Midbrain (tissue), 1 donor: ENCODE measurements around the gene HMGCS2.

Source experiments
- DNase-seq: peaks from one replicate; lab custom pipeline; 2025; lab: John Stamatoyannopoulos, UW

The HMGCS2 gene

GRCh38 chr1:119768778-119769177 lies at the start of gene HMGCS2:
Gene HMGCS2 (minus strand): TSS chr1:119768905. CDS start chr1:119768844, 61 bp downstream.
- no peak for DNase-seq

DNA sequence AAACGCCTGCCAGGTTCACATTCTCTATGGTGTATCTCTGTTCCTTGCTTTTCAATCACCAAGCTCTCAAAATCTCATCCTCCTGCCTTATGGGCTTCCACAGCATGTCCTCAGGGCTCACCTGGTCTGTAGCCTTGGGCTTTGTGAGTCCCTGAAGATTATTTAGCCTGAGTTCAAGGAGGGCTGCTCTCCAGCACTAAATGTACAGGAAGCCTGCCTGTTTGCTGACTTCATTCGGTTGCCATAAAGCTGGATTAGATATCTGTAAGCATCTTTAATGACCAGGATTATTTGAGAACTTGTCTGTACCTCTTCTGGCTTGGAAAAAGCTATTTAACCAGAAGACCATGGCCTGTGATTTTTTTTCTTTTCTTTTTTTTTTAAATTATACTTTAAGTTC lies 49.5 kb upstream of the HMGCS2 start:
- DNase-seq = no peak

DNA sequence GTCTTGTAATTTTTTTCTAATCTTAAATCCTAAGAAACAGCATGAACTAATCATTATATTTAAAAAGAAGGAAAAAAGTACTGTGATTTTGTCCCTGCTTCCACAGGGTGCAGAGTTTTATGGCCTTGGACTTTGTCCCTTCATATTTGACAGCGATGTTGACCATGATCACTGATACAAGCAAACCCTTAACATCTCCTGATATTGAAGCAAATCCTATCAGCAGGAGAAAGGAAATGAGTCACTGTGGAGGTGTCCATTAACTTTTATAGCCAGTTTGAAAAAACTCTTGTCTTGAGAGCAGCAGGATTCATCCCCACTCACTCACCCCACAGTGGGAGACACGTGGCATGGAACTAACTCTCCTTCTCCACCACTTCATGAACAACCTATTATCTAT lies 47.7 kb upstream of the HMGCS2 start:
- no peak for DNase-seq

- no peak for DNase-seq
Measured at GRCh38 chr1:119815928-119816327, 47.2 kb upstream of the HMGCS2 start.

DNA sequence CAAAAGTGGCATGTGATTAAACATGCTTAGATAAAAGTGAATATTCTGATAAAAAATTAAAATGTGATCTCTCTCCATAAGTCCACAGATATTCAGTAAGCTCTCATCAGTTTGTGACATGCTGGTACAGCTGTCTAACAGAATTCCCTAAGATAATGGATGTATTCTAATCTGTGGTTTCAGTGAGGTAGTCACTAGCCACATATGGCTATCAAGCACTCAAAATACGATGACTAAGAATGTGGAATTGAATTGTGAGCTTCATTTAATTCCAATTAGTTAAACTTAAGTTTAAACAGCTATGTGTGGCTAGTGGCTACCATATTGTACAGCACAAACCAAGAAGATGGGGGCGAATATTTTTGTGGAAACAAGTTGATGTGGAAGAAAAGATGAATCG lies 46.7 kb upstream of the HMGCS2 start:
- no peak for DNase-seq

GRCh38 chr1:119814288-119814687 lies 45.6 kb upstream of the HMGCS2 start:
- DNase-seq = no peak

DNA sequence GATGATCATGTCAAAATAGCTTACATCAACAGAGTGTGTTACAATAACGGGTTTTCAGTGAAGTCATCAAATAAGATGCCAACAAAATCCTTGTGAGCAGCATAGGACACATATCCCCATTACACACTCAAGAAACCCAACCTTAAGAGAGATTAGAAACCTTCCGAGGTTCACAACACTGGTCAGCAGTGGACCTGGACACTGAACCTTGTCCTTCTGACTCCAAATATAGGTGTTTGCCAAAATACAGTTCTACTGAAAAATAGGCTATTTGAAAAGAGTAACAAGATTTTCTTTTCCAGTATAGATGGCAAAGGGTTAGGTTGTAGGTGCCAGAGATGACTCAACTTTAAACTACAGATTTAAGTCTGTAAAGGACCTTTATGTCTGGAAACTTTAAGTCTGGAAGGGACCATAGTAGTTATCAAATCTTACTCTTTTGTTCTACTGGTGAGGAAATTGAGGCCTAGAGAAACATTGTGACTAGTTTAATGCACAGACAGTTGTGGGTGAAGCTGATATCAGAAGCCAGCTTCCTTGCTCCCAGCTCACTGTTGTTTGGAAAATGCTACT lies 43.4 kb upstream of the HMGCS2 start:
- no peak for DNase-seq

GRCh38 chr1:119811387-119811786 lies 42.7 kb upstream of the HMGCS2 start, which contains the start of gene REG4:
Gene REG4 (minus strand): TSS chr1:119811460. CDS start chr1:119808769, 2,691 bp downstream.
- DNase-seq = no peak

DNA sequence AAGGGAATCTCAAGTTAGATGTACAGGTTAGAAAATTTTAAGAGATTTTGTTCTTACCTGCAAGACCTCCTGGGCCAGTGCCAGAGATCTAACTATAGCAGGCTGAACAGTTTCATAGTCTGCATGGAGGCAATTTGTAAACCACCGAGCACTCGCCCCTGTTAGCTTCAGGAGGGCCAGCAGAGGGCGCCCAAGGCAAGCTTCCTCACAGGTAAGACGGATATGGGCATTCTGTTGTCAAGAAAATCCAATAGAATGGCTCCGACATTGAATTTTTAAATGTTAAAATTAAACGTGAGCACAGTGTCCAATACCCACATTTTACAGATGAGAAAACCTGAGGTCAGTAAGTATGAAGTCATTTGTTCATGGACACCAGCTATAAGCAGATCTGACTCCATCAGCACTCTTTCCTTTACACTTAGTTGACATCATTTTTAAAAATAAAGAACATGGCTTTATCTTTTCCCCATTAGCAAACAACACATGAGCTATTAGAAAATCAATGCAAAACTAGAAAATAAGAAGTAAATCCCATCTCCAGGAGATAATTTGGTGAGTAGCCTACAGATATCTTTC lies 40.4 kb upstream of the HMGCS2 start:
- DNase-seq = peak; percentile 78

DNA sequence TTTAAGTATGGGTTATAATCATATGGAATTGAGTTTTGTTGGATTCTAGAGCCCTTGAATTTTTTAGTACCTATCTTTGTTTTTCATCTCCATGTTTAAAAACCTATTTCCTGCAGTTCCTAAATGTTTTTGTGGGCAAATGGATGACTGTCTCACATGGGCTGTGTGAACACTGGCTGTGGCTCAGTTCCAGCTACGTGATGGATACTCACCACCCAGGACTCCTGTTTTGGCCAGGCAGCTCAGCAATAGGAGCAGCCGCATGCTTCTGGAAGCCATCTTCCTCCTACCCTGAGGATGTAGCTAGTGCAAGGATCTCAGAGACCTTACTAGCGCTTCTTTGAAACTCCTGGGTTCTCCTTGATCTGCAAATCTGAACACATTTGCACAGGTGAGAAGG lies 39.8 kb upstream of the HMGCS2 start:
- DNase-seq = no peak

- no peak for DNase-seq
Measured at GRCh38 chr1:119806489-119806888, 37.8 kb upstream of the HMGCS2 start.

- DNase-seq = no peak
Measured at GRCh38 chr1:119805746-119806145, 37.0 kb upstream of the HMGCS2 start.

GRCh38 chr1:119805247-119805646 lies 36.5 kb upstream of the HMGCS2 start:
- no peak for DNase-seq

GRCh38 chr1:119799599-119800177 lies 31.0 kb upstream of the HMGCS2 start:
- no peak for DNase-seq

DNA sequence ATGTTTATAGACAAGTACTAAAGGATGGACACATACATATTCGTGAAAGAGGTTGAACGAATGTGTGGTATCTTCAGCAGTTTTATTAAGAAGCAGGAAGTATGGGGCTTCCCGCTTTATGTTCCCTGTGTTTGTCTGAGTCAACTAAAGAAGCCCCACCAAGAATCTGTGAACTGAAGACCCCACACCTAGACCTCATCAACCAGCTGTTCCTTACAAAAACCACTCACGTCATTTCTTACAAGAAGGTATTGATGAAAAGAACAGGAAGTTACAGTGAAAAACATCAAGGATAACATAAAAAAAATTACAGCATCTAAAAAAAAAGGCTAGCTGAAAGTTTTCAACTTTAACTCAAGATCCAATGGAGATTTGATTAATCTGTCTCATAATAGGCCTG lies 30.3 kb upstream of the HMGCS2 start:
- DNase-seq = no peak

GRCh38 chr1:119797606-119798005 lies 28.9 kb upstream of the HMGCS2 start:
- no peak for DNase-seq

GRCh38 chr1:119797162-119797561 lies 28.5 kb upstream of the HMGCS2 start:
- DNase-seq = no peak

GRCh38 chr1:119795261-119796200 lies 26.8 kb upstream of the HMGCS2 start:
- DNase-seq = no peak

DNA sequence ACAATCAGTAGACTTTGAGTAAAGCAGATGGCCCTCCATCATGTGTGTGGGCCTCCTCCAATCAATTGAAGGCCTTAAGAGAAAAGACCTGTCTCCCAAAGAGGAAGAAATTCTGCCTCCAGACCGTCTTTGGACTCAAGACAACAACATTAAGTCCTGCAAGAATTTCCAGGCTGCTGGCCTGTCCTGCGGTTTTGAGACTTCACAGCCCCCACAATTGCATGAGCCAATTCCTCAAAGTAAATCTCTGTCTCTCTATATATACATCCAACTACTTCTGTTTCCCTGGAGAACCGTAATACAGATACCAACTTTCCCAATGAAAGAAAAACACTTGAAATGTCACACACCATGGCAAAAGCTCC lies 26.2 kb upstream of the HMGCS2 start:
- DNase-seq = no peak

GRCh38 chr1:119794230-119794875 lies 25.6 kb upstream of the HMGCS2 start:
- DNase-seq = no peak

GRCh38 chr1:119791377-119791776 lies 22.7 kb upstream of the HMGCS2 start:
- DNase-seq = no peak
